HCEC 1CT (cell line): ENCODE measurements around the gene KCNQ1.

ENCODE experiments used
- DNase-seq: peaks from one replicate; pipeline ENCODE4 v3.0.0-alpha.2; 2017

The KCNQ1 gene

GRCh38 chr11:2660357-2660939 lies 215.6 kb downstream of the KCNQ1 start:
- DNase-seq: no peak

- no peak for DNase-seq
Measured at GRCh38 chr11:2661173-2662023, 216.6 kb downstream of the KCNQ1 start.

DNA sequence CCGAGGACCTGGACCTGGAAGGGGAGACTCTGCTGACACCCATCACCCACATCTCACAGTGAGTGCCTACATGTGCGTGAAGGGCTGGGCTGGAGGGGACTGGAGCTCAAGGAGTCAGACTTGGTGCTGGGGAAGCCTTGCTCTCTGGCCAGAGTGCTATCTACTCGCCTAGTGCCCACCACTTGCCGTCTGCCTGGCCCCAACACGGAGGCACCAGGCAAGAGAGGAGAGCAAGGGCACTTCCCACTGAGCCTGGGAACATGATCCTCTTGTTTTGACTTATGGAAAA lies 217.2 kb downstream of the KCNQ1 start:
- DNase-seq: no peak

DNA sequence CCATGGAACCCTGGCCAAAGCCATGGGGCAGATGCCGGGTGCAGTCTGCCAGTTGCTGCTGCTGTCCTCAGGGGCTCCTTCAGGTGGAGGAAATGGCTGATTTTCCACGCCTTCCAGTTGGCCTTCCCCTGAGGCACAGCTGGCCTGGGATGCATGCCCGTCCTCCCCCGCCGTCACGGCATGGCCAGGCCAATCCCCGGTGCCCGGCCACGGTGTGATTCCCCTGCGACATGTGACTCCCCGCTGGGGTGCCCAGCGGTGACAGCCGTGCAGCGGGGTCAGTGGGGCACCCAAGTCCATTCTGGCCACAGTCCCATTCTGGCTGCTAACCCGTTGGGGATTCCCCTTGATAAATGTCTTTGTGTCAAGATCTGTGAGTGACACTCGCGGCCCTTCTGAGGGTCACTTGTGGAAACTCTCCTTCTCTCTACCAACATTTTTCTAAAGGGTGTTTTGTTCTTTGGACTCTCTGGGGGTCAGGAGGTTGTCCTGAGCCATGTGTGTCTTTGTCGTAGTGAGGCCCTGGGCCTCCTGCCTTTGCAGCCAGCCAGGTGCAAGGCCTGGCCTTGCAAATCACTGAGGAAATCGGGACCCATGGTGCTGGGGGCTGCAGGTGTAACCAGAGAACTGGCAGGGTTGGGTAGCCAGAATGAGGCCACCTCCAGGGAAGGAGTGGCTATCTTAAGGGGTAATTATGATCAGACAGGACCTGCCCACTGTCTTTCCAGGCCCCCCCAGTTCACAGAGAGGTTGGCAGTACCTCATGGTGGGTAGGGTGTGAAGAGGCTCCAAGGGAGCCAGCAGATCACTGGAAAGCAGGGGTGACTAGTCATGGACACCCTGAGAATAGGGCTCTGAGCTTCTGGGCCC lies 217.9 kb downstream of the KCNQ1 start:
- no peak for DNase-seq

DNA sequence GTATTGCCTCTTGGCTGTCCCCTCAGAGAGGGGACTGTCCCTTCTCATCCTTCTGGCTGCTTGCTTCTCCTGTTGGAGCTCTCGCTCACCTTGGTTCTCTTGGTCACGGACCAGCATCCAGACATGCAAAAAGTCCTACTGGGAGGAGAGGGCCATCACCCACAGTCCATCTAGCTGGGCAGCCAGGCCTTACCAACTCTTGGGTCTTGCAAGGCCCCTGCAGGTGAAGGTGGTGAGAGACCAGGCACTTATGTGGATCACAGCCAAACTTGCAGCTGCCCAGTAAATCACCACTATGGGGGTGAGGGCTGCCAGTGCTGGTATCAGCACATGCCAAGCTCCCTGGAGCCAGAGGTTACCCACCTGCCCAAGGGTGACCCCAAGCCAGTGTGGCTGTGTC lies 218.7 kb downstream of the KCNQ1 start:
- DNase-seq: no peak

DNA sequence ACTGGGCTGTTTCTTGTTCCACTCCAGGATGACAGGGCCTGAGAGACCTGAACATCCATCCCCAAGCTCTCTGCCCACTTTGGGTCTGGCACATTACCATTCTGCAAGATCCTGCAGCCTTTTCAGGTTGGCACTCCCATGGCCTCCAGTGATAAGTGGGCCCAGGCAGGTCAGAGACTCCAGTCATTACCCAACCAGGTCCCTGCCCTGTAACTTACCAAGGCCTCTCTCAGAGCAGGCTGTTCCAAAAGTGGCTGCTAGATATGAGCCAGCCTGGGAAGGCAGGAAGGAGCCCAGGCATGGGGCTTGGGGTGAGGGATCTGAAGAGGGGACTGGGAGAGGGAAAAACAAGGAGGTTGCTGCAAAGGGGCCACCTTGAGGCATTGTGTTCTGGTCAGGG lies 219.1 kb downstream of the KCNQ1 start:
- no peak for DNase-seq

- no peak for DNase-seq
Measured at GRCh38 chr11:2664376-2664775, 219.6 kb downstream of the KCNQ1 start.

- no peak for DNase-seq
Measured at GRCh38 chr11:2664791-2665525, 220.2 kb downstream of the KCNQ1 start.

- no peak for DNase-seq
Measured at GRCh38 chr11:2665526-2666400, 221.0 kb downstream of the KCNQ1 start.

DNA sequence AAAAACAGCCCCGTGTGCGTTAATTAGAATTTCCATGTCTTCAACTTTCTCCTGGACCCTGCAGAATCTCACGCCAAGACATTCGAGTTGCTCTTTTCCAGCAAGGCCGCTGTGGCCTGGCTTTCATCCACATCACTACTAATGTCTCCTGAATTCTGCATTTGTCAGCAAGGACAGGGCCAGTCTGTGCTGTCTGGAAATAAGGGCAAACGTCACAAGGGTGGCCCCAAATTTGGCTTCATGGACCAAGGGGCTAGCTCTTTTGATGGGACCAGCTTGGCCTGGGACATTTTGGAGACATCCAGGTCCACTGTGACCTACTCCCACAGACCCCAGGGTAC lies 221.6 kb downstream of the KCNQ1 start:
- DNase-seq: no peak

GRCh38 chr11:2666828-2667570 lies 222.2 kb downstream of the KCNQ1 start:
- DNase-seq: no peak

- DNase-seq: no peak
Measured at GRCh38 chr11:2667940-2668339, 223.1 kb downstream of the KCNQ1 start.

GRCh38 chr11:2668876-2669275 lies 224.1 kb downstream of the KCNQ1 start:
- DNase-seq: no peak

GRCh38 chr11:2669634-2670469 lies 225.0 kb downstream of the KCNQ1 start:
- no peak for DNase-seq

GRCh38 chr11:2670541-2671100 lies 225.8 kb downstream of the KCNQ1 start:
- DNase-seq: no peak

GRCh38 chr11:2671748-2672147 lies 226.9 kb downstream of the KCNQ1 start:
- no peak for DNase-seq

DNA sequence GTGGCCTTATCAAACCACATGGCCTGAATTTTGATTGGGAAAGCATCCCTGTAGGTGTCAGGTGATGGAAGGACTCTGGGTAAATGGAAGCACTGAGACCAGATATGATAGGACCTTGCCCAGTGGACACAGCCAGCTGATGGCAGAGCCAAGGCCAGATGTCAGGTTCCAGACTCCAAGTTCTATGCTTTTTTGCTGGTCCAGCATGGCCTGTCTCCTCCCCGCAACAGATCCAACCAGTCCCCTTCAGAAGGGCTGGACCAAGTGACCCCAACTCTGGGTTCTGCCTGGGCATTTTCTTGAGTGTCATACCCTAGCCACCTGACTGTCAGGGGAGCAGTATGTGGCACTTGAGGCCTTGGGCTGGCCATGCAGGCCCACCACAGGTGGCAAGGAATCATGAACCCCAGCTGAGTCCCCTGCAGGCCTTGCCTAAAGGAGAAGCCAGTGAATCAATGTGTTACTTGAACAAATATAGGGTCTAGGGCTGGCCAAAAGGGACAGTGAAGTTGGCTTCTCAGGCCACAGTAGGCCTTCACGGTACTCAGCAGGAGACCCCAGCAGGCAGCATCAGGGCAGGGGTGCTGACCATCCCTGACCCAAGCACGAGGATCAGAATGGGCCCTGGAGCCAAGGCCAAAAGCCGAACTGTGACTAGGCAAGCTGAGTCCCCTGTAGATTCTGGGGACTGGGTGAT lies 227.9 kb downstream of the KCNQ1 start:
- DNase-seq: no peak

DNA sequence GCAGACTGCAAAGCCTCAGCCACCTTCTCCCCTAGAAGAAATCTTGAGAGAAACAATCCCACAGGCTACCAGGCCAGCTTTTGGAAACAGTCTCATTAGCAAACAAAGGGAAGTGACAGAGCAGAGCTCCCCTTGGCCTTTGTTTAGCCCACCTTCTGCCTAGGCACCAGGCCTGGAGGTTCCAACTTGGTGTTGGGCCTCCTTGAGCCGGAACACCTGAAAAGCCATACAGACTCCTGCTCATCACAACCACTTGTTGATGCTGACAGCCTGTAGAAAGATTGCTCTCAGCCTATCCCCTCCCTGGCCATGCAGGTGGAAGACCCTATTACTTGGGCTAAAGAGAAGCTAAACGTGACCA lies 228.4 kb downstream of the KCNQ1 start:
- DNase-seq: no peak

- DNase-seq: no peak
Measured at GRCh38 chr11:2673871-2674471, 229.2 kb downstream of the KCNQ1 start.
